ENCODE measurements around the gene CCDC141.

CCDC141 gene

GRCh38 chr2:178863130-178863855 lies 186.6 kb downstream of the CCDC141 start:
- WGBS (ENCODE audit: insufficient coverage) = no CpG with 5 or more reads among the region's 5 CpGs
- no peaks in the 10 kb centered on the region for H3K4me1 ChIP-seq (ENCODE audit: control extremely low read depth in 1 of 4, control insufficient read depth in 4 of 4, insufficient read depth in 4 of 4, low read length in 3 of 4)
- H3K27me3 ChIP-seq (replicated peaks in 2 of 5; ENCODE audit: control insufficient read depth in 4 of 5, insufficient read depth in 5 of 5, low read length in 4 of 5) = no peaks in the 10 kb centered on the region
- no peak for DNase-seq
- H3K4me3 ChIP-seq (ENCODE audit: control insufficient read depth in 1 of 7, extremely low read depth in 1 of 7, insufficient read depth in 4 of 7, low read depth in 2 of 7, low read length in 6 of 7) = no peak overlapping the region
- H3K9me3 ChIP-seq (ENCODE audit: control extremely low read depth in 1 of 5, control insufficient read depth in 4 of 5, insufficient read depth in 2 of 5, low read depth in 1 of 5, low read length in 4 of 5) = no peaks in the 10 kb centered on the region
- POLR2A ChIA-PET = no interaction called here
- CTCF ChIA-PET = no interaction called here
- H3K27ac ChIP-seq (ENCODE audit: insufficient read depth in 1 of 2, low read depth in 1 of 2, low read length in 2 of 2, poor library complexity in 1 of 2, severe bottlenecking in 2 of 2) = no peak overlapping the region
- no peaks in the 10 kb centered on the region for H3K36me3 ChIP-seq (ENCODE audit: control insufficient read depth in 4 of 4, insufficient read depth in 4 of 4, low read length in 3 of 4)

- WGBS (ENCODE audit: insufficient coverage) = no CpG with 5 or more reads among the region's 3 CpGs
- POLR2A ChIA-PET = no interaction called here
- H3K36me3 ChIP-seq (ENCODE audit: control insufficient read depth in 4 of 4, insufficient read depth in 4 of 4, low read length in 3 of 4) = no peaks in the 10 kb centered on the region
Observed at GRCh38 chr2:178860551-178860950, 189.4 kb downstream of the CCDC141 start.

GRCh38 chr2:178859730-178860129 lies 190.2 kb downstream of the CCDC141 start:
- no peaks in the 10 kb centered on the region for H3K4me1 ChIP-seq (ENCODE audit: control extremely low read depth in 1 of 4, control insufficient read depth in 4 of 4, insufficient read depth in 4 of 4, low read length in 3 of 4)
- DNase-seq = no peak
- H3K4me3 ChIP-seq (ENCODE audit: control insufficient read depth in 1 of 7, extremely low read depth in 1 of 7, insufficient read depth in 4 of 7, low read depth in 2 of 7, low read length in 6 of 7) = no peak overlapping the region
- 88% methylated on average over 2 of the region's 2 CpGs for WGBS (ENCODE audit: insufficient coverage)
- ChIA-PET CTCF (interaction anchor here (1.2 kb wide), 1 partner anchor 64 kb away, joined by 3 read pairs; no protein-coding TSS in a partner anchor), POLR2A (no interaction called here)
- H3K9me3 ChIP-seq (ENCODE audit: control extremely low read depth in 1 of 5, control insufficient read depth in 4 of 5, insufficient read depth in 2 of 5, low read depth in 1 of 5, low read length in 4 of 5) = peaks cover 0 to 1% (median 0%) of the 10 kb centered on the region in 5 experiments
- no peaks in the 10 kb centered on the region for H3K27me3 ChIP-seq (replicated peaks in 2 of 5; ENCODE audit: control insufficient read depth in 4 of 5, insufficient read depth in 5 of 5, low read length in 4 of 5)
- no peak overlapping the region for H3K27ac ChIP-seq (ENCODE audit: insufficient read depth in 1 of 2, low read depth in 1 of 2, low read length in 2 of 2, poor library complexity in 1 of 2, severe bottlenecking in 2 of 2)
- H3K36me3 ChIP-seq (ENCODE audit: control insufficient read depth in 4 of 4, insufficient read depth in 4 of 4, low read length in 3 of 4) = no peaks in the 10 kb centered on the region

More at GRCh38 chr2:178860551-178860950, 189.4 kb downstream of the CCDC141 start:
- Histone ChIP-seq H3K4me1 (ENCODE audit: control extremely low read depth in 1 of 4, control insufficient read depth in 4 of 4, insufficient read depth in 4 of 4, low read length in 3 of 4) (no peaks in the 10 kb centered on the region), H3K9me3 (ENCODE audit: control extremely low read depth in 1 of 5, control insufficient read depth in 4 of 5, insufficient read depth in 2 of 5, low read depth in 1 of 5, low read length in 4 of 5) (no peaks in the 10 kb centered on the region), H3K27ac (ENCODE audit: insufficient read depth in 1 of 2, low read depth in 1 of 2, low read length in 2 of 2, poor library complexity in 1 of 2, severe bottlenecking in 2 of 2) (no peak overlapping the region), H3K4me3 (ENCODE audit: control insufficient read depth in 1 of 7, extremely low read depth in 1 of 7, insufficient read depth in 4 of 7, low read depth in 2 of 7, low read length in 6 of 7) (no peak overlapping the region), H3K27me3 (replicated peaks in 2 of 5; ENCODE audit: control insufficient read depth in 4 of 5, insufficient read depth in 5 of 5, low read length in 4 of 5) (no peaks in the 10 kb centered on the region)
- no peak for DNase-seq
- CTCF ChIA-PET = interaction anchor here (1.2 kb wide), 1 partner anchor 65 kb away, joined by 3 read pairs; no protein-coding TSS in a partner anchor

DNA sequence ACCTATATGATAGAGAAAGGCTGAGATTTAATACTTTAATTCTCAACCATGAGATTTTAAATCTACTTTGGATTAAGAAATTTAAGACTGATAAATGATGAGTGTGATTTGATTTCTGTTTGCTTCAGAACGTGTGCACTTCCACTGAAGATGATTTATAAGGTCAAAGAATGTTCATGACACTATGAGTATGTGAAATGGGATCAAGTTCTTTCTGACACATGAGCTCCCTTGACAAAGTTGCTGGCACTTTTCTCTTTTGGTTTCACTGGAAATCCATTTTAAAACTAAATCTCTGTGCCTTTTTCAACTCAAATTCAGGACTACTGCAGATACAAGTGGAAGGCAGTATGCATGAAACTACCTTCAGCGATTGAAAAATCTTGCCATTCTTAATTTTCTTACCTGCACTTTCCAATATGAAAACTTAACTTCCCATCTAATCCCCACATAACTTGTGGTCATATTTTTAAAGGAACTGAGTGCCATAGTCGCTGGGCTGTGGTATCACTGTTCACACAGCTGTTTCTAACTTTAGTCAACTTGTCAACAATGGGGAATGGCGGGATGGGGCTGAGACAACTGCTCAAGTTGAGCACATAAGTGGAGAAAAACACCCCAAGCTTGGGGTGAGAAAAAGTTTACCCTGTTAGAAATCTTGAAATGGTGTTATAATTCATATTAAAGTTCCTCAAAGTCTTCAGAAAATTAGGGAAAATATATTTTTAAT lies 190.9 kb downstream of the CCDC141 start:
- POLR2A ChIA-PET = no interaction called here

DNA sequence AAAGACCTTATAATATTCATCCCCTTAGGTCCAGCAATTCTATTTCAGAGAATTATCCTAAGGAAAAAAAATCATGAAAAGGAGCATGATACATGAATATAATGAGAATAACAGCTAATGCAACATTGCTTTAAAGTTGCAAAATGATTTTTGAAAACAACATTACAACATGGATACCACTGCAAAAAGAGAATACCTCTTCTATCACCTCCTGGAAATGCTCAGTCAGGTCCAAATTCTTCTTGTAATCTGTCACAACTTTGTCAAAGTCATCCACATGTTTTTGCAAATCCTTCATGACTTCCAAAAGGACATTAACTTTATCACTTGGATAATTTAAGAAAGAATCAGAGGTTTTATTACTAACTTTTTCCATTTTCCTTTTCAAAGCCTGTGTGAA lies 194.8 kb downstream of the CCDC141 start:
- H3K9me3 ChIP-seq (ENCODE audit: control extremely low read depth in 1 of 5, control insufficient read depth in 4 of 5, insufficient read depth in 2 of 5, low read depth in 1 of 5, low read length in 4 of 5) = peaks cover 0 to 1% (median 0%) of the 10 kb centered on the region in 5 experiments
- no peak overlapping the region for H3K27ac ChIP-seq (ENCODE audit: insufficient read depth in 1 of 2, low read depth in 1 of 2, low read length in 2 of 2, poor library complexity in 1 of 2, severe bottlenecking in 2 of 2)
- POLR2A ChIA-PET = no interaction called here
- no peak overlapping the region for H3K4me3 ChIP-seq (ENCODE audit: control insufficient read depth in 1 of 7, extremely low read depth in 1 of 7, insufficient read depth in 4 of 7, low read depth in 2 of 7, low read length in 6 of 7)
- no peaks in the 10 kb centered on the region for H3K36me3 ChIP-seq (ENCODE audit: control insufficient read depth in 4 of 4, insufficient read depth in 4 of 4, low read length in 3 of 4)
- CTCF ChIA-PET = no interaction called here
- DNase-seq = no peak
- H3K4me1 ChIP-seq (ENCODE audit: control extremely low read depth in 1 of 4, control insufficient read depth in 4 of 4, insufficient read depth in 4 of 4, low read length in 3 of 4) = no peaks in the 10 kb centered on the region
- no peaks in the 10 kb centered on the region for H3K27me3 ChIP-seq (replicated peaks in 2 of 5; ENCODE audit: control insufficient read depth in 4 of 5, insufficient read depth in 5 of 5, low read length in 4 of 5)

More for the DNA sequence above, 190.9 kb downstream of the CCDC141 start:
- CTCF ChIA-PET = interaction anchor here (0.6 to 1.2 kb wide), 2 partner anchors 63 to 1632 kb away, joined by 3 read pairs; no protein-coding TSS in a partner anchor
- Histone ChIP-seq H3K9me3 (ENCODE audit: control extremely low read depth in 1 of 5, control insufficient read depth in 4 of 5, insufficient read depth in 2 of 5, low read depth in 1 of 5, low read length in 4 of 5) (peaks cover 0 to 1% (median 0%) of the 10 kb centered on the region in 5 experiments), H3K4me1 (ENCODE audit: control extremely low read depth in 1 of 4, control insufficient read depth in 4 of 4, insufficient read depth in 4 of 4, low read length in 3 of 4) (no peaks in the 10 kb centered on the region), H3K4me3 (ENCODE audit: control insufficient read depth in 1 of 7, extremely low read depth in 1 of 7, insufficient read depth in 4 of 7, low read depth in 2 of 7, low read length in 6 of 7) (no peak overlapping the region), H3K27ac (ENCODE audit: insufficient read depth in 1 of 2, low read depth in 1 of 2, low read length in 2 of 2, poor library complexity in 1 of 2, severe bottlenecking in 2 of 2) (no peak overlapping the region), H3K36me3 (ENCODE audit: control insufficient read depth in 4 of 4, insufficient read depth in 4 of 4, low read length in 3 of 4) (no peaks in the 10 kb centered on the region), H3K27me3 (replicated peaks in 2 of 5; ENCODE audit: control insufficient read depth in 4 of 5, insufficient read depth in 5 of 5, low read length in 4 of 5) (no peaks in the 10 kb centered on the region)
- no peak for DNase-seq
- WGBS (ENCODE audit: insufficient coverage) = 93% methylated on average over 1 of the region's 4 CpGs

GRCh38 chr2:178848335-178848734 lies 201.6 kb downstream of the CCDC141 start:
- DNase-seq = no peak
- no peak overlapping the region for H3K4me3 ChIP-seq (ENCODE audit: control insufficient read depth in 1 of 7, extremely low read depth in 1 of 7, insufficient read depth in 4 of 7, low read depth in 2 of 7, low read length in 6 of 7)
- H3K4me1 ChIP-seq (ENCODE audit: control extremely low read depth in 1 of 4, control insufficient read depth in 4 of 4, insufficient read depth in 4 of 4, low read length in 3 of 4) = no peaks in the 10 kb centered on the region
- no peaks in the 10 kb centered on the region for H3K36me3 ChIP-seq (ENCODE audit: control insufficient read depth in 4 of 4, insufficient read depth in 4 of 4, low read length in 3 of 4)
- 94% methylated on average over 4 of the region's 5 CpGs for WGBS (ENCODE audit: insufficient coverage)
- ChIA-PET POLR2A (no interaction called here), CTCF (no interaction called here)
- H3K9me3 ChIP-seq (ENCODE audit: control extremely low read depth in 1 of 5, control insufficient read depth in 4 of 5, insufficient read depth in 2 of 5, low read depth in 1 of 5, low read length in 4 of 5) = no peaks in the 10 kb centered on the region
- H3K27ac ChIP-seq (ENCODE audit: insufficient read depth in 1 of 2, low read depth in 1 of 2, low read length in 2 of 2, poor library complexity in 1 of 2, severe bottlenecking in 2 of 2) = no peak overlapping the region
- H3K27me3 ChIP-seq (replicated peaks in 2 of 5; ENCODE audit: control insufficient read depth in 4 of 5, insufficient read depth in 5 of 5, low read length in 4 of 5) = no peaks in the 10 kb centered on the region

DNA sequence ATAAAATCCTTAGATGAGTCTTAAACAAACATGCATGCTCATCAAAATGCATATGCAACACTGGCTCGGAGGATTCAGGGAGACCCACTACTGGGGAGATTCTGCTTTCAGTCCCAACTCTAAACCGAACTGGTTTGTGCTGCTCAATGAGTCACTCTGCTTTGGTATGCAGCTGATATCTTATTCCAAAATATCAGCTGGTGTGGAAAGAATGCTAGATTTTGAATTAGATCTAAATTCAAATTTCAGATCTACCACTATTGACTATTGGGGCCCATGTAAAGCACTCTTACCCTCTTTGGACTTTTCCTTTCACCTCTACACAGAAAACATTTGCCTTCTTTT lies 203.5 kb downstream of the CCDC141 start:
- H3K4me3 ChIP-seq (ENCODE audit: control insufficient read depth in 1 of 7, extremely low read depth in 1 of 7, insufficient read depth in 4 of 7, low read depth in 2 of 7, low read length in 6 of 7) = no peak overlapping the region
- no peaks in the 10 kb centered on the region for H3K36me3 ChIP-seq (ENCODE audit: control insufficient read depth in 4 of 4, insufficient read depth in 4 of 4, low read length in 3 of 4)
- no peaks in the 10 kb centered on the region for H3K27me3 ChIP-seq (replicated peaks in 2 of 5; ENCODE audit: control insufficient read depth in 4 of 5, insufficient read depth in 5 of 5, low read length in 4 of 5)
- POLR2A ChIA-PET = no interaction called here
- CTCF ChIA-PET = no interaction called here
- WGBS (ENCODE audit: insufficient coverage) = 100% methylated on average over 1 of the region's 2 CpGs
- DNase-seq = no peak
- no peaks in the 10 kb centered on the region for H3K4me1 ChIP-seq (ENCODE audit: control extremely low read depth in 1 of 4, control insufficient read depth in 4 of 4, insufficient read depth in 4 of 4, low read length in 3 of 4)
- H3K27ac ChIP-seq (ENCODE audit: insufficient read depth in 1 of 2, low read depth in 1 of 2, low read length in 2 of 2, poor library complexity in 1 of 2, severe bottlenecking in 2 of 2) = no peak overlapping the region
- no peaks in the 10 kb centered on the region for H3K9me3 ChIP-seq (ENCODE audit: control extremely low read depth in 1 of 5, control insufficient read depth in 4 of 5, insufficient read depth in 2 of 5, low read depth in 1 of 5, low read length in 4 of 5)
